Measurements from ENCODE around the gene PTPRD.

The PTPRD gene

GRCh38 chr9:9499546-9499945 is 1113.3 kb downstream of the PTPRD start:
- TF ChIP-seq CTCF (conservative IDR thresholded peaks at IDR 0.05; ENCODE audit: low read depth, low read length) = no peak

GRCh38 chr9:9498846-9499245 is 1114.0 kb downstream of the PTPRD start:
- TF ChIP-seq CTCF (conservative IDR thresholded peaks at IDR 0.05; ENCODE audit: low read depth, low read length) = no peak
- no peak for DNase-seq (ENCODE audit: low read depth)
- H3K4me3 ChIP-seq (ENCODE audit: low read depth, low read length) = no peak overlapping the region

More at GRCh38 chr9:9499546-9499945, 1113.3 kb downstream of the PTPRD start:
- no peak for DNase-seq (ENCODE audit: low read depth)
- no peak overlapping the region for H3K4me3 ChIP-seq (ENCODE audit: low read depth, low read length)

- H3K4me3 ChIP-seq (ENCODE audit: low read depth, low read length) = no peak overlapping the region
- peak; percentile 0 for DNase-seq (ENCODE audit: low read depth)
- TF ChIP-seq CTCF (conservative IDR thresholded peaks at IDR 0.05; ENCODE audit: low read depth, low read length) = no peak
Observed at GRCh38 chr9:9498128-9498527, 1114.7 kb downstream of the PTPRD start.

- DNase-seq (ENCODE audit: low read depth) = no peak
- TF ChIP-seq CTCF (conservative IDR thresholded peaks at IDR 0.05; ENCODE audit: low read depth, low read length) = no peak
- H3K4me3 ChIP-seq (ENCODE audit: low read depth, low read length) = no peak overlapping the region
Observed at GRCh38 chr9:9494336-9494735, 1118.5 kb downstream of the PTPRD start.

- TF ChIP-seq CTCF (conservative IDR thresholded peaks at IDR 0.05; ENCODE audit: low read depth, low read length) = no peak
- H3K4me3 ChIP-seq (ENCODE audit: low read depth, low read length) = no peak overlapping the region
- no peak for DNase-seq (ENCODE audit: low read depth)
Observed at GRCh38 chr9:9492506-9492905, 1120.3 kb downstream of the PTPRD start.

GRCh38 chr9:9489183-9489582 is 1123.6 kb downstream of the PTPRD start:
- no peak for DNase-seq (ENCODE audit: low read depth)
- no peak overlapping the region for H3K4me3 ChIP-seq (ENCODE audit: low read depth, low read length)
- no peak for TF ChIP-seq CTCF (conservative IDR thresholded peaks at IDR 0.05; ENCODE audit: low read depth, low read length)

GRCh38 chr9:9483175-9483574 is 1129.6 kb downstream of the PTPRD start:
- no peak overlapping the region for H3K4me3 ChIP-seq (ENCODE audit: low read depth, low read length)
- no peak for DNase-seq (ENCODE audit: low read depth)
- no peak for TF ChIP-seq CTCF (conservative IDR thresholded peaks at IDR 0.05; ENCODE audit: low read depth, low read length)

Data from choroid plexus epithelial cell (primary cell).